ENCODE results near the gene HTR3A.
"Not testable (repeated sequence)": the region's sequence is repeated elsewhere in the genome, so short reads cannot be mapped to it uniquely, and the experiment has no call there.

The HTR3A gene

DNA sequence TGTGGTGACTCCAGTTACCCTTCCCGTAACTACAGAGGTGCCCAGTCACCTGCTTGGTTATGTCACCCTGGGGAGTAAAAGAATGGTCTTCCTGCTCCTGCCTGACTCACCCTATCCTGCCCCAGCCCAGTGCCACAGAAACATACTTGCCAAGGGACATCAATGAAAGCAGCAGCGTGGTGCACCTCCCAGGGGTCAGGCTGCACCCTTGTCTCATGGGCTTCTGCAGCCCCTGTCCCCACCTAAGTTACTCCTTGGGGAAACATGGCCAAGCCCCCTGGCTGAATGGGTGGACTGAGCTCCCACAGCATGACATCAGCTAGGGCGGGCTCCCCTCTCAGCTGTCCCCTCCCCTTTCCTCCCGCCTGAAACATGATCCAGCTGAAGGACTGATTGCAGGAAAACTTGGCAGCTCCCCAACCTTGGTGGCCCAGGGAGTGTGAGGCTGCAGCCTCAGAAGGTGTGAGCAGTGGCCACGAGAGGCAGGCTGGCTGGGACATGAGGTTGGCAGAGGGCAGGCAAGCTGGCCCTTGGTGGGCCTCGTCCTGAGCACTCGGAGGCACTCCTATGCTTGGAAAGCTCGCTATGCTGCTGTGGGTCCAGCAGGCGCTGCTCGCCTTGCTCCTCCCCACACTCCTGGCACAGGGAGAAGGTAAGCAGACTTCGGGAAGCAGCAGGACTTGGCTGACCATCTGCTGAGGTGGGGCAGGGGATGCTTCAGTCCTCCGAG, at the start of gene HTR3A:
Gene HTR3A (plus strand): TSS at position 368 of the 730 bp plus-strand sequence. CDS start 218 bp downstream, at position 586.
- DNase-seq: no peak

DNA sequence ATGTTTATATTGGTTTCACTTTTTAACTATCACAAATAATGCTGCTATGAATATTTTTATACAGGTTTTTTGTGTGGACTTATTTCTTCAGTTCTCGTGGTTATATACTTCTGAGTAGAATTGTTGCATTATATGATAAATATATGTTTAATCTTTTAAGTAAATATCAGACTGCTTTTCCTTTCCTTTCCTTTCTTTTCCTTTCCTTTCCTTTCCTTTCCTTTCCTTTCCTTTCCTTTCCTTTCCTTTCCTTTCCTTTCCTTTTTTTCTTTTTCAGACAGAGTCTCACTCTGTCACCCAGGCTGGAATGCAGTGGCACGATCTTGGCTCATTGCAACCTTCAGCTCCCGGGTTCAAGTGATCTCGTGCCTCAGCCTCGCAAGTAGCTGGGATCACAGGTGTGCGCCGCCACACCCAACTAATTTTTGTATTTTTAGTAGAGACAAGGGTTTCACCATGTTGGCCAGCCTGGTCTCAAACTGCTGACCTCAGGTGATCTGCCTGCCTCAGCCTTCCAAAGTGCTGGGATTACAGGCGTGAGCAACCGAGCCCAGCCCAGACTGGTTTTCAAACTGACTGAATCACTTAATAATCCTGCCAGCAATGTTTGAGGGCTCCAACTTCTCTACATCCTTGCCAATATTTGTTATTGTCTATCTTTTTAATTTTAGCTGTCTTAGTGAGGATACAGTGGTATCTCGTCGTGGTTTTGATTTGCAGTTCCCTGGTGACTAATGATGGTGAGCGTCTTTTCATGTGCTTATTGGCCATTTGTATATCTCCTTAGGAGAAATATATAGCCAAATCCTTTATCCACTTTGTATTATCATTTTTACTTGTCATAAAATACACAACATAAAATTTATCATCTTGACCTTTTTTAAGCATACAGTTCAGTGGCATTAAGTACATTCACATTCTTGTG, 48.4 kb upstream of the HTR3A start:
- DNase-seq: no peak

DNA sequence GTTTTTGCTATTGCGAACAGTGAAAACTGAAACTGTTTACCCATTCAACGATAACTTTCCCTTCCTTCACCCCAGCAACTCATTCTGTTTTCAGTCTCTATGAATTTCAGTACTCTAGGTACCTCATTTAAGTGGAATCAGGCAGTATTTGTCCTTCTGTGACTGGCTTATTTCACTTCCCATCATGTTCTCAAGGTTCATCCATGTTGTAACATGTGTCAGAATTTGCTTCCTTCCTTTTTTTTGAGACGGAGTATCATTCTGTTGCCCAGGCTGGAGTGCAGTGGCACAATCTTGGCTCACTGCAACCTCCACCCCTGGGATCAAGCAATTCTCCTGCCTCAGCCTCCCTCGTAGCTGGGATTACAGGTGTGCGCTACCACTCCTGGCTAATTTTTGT, 46.6 kb upstream of the HTR3A start:
- DNase-seq: no peak

GRCh38 chr11:113932788-113933187, 42.1 kb upstream of the HTR3A start:
- DNase-seq: no peak

DNA sequence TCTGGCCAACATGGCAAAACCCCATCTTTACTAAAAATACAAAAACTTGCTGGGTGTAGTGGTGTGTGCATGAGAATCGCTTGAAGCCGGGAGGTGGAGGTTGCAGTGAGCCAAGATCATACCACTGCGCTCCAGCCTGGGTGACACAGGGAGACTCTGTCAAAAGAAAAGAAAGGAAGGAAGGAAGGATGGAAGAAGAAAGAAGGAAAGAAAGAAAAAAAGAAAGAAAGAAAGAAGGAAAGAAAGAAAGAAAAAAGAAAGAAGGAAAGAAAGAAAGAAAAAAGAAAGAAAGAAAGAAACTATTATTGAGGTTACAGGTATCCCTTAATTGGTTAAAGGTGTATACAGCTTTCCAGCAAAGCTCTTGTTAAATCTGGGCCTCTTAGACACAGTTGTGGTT, 40.7 kb upstream of the HTR3A start:
- DNase-seq: not testable (repeated sequence)

DNA sequence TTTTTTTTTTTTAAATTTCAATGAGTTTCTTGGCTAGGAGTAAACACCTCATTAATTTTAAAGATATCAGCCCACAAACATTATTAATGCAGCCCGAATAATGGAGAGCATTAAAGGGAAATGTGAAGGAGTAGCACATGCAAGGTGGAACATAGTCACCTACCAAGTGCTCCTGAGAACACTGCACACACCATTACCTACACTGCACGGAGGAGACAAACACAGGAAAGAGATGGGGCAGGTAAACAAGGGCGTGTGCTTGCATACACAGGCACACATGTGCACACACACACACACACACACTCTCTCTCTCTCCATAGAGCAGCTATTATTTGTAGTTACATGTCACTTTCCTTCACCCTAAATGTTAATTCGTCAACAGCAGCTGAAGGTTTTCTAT, 40.1 kb upstream of the HTR3A start:
- no peak for DNase-seq

- DNase-seq: no peak
Measured at GRCh38 chr11:113935858-113936257, 39.0 kb upstream of the HTR3A start.

GRCh38 chr11:113937918-113938317, 37.0 kb upstream of the HTR3A start:
- no peak for DNase-seq

DNA sequence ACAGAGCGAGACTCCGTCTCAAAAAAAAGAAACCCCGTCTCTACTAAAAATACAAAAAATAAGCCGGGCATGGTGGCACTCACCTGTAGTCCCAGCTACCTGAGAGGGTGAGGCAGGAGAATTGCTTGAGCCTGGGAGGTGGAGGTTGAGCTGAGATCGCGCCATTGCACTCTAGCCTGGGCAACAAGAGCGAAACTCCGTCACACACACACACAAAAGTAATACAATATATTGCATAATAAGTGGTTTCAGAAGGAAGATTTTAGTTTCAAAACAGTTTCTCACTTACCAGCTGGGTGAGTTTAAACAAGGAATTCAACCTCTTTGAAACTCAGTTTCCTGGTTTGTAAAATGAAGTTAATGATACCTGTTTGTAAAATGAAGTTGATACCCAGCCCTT, 32.7 kb upstream of the HTR3A start:
- DNase-seq: no peak

- DNase-seq: not testable (repeated sequence)
Measured at GRCh38 chr11:113946162-113946561, 28.7 kb upstream of the HTR3A start.

DNA sequence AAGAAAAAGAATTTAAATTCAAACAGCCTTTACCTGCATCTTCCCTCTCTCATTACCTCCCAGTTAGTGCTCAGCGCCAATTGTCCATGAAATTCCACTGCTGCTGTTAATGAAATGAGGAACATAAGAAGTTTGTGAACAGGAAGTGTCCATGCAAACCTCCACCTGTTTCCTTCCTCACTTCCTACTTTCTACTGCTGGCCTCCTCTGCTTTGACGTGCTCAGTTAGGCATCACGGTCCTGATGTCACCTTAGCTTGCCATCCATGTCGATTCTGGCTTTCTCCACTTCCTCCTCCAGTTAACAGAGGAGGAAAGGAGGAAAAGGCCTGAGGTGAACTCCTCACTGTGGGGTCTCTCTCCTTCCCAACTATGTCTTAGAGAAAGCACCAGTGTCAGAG, 26.9 kb upstream of the HTR3A start:
- no peak for DNase-seq

DNA sequence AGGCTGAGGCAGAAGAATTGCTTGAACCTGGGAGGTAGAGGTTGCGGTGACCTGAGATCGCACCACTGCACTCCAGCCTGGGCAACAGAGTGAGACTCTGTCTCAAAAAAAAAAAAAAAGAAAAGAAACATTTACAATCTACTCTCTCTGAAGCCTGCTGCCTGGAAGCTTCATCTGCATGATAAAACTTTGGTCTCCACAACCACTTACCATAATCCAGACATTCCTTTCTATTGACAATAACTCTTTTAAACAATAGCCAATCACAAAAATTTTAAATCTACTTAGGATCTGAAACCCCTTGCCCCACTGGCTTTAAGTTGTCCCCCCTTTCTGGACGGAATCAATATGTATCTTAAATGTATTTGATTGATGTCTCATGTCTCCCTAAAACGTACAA, 25.0 kb upstream of the HTR3A start:
- DNase-seq: no peak

DNA sequence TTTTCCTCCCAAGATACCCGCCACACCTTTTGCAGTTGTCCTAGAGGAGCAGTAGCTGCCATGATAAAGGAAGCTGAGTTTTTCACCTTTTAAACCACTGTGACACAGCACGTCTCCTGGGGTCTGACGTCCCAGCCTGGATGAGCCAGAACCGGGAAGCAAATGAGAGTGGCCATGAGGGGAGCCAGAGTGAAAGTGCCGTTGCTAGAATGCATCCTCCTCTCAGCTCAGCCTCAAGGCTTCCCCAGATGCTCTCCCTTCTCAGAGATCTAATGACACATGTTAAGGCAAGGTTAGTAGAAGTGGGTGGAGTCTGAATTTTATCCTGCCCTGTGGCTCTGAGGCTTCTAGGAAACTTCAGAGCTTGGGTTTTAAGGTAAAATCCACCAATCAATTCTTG, 23.4 kb upstream of the HTR3A start:
- DNase-seq: no peak

GRCh38 chr11:113952070-113952469, 22.8 kb upstream of the HTR3A start:
- no peak for DNase-seq

DNA sequence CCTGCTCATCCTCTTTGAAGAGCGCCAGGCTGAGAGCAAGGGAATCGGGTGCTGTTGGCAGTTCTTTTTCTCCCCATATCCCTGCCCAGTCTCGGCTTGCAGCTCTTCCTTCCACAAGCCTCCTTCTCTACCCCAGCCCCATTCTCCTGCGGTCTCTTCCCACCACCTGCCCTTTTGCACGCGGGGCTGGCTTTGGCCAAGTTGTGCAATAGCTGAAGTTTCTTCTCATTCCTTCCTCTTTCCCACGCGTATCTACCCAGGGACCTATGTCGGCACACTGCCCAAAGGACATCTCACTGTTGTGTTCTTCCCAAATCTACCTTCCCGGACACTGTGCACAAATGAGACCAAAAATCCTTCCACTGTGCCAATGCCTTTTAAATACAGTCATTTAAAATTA, 22.3 kb upstream of the HTR3A start:
- no peak for DNase-seq

- DNase-seq: no peak
Measured at GRCh38 chr11:113954235-113954634, 20.7 kb upstream of the HTR3A start.

DNA sequence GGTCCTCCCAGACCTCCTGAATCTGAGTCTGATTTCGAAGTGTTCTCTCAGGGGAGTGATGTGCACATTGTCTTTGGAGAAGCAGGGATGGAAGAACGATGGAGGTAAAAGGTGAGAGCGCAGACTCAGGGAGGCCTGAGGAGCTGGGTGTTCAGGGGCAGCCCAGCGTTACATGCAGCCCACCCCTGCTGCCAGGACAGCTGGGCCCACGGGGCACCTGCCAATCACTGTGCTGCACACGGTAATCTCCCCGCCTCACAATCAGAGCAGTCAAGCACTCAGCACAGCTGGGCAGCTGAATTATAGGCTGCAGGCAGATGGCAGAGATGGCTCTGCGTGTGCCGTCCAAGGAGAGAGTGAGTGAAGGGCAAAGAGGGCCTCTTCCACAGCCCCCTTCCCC, 17.9 kb upstream of the HTR3A start:
- no peak for DNase-seq

- DNase-seq: no peak
Measured at GRCh38 chr11:113960702-113961330, 14.1 kb upstream of the HTR3A start.

DNA sequence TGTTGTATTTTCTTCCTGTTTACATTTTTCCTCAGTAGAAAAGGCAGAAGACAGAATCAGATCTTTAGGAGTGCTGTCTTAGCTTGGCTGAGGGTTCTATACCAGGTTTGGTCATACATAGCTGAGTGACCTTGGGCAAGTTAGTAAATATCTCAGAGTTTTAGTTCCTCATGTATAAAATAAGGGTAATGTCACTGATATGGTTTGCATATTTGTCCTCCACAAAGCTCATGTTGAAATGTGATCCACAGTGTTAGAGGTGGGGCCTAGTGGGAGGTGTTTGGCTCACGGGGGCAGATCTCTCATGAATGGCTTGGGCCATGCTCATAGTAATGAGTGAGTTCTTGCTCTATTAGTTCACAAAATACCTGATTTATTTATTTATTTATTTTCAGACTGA, 7.5 kb upstream of the HTR3A start:
- no peak for DNase-seq

DNA sequence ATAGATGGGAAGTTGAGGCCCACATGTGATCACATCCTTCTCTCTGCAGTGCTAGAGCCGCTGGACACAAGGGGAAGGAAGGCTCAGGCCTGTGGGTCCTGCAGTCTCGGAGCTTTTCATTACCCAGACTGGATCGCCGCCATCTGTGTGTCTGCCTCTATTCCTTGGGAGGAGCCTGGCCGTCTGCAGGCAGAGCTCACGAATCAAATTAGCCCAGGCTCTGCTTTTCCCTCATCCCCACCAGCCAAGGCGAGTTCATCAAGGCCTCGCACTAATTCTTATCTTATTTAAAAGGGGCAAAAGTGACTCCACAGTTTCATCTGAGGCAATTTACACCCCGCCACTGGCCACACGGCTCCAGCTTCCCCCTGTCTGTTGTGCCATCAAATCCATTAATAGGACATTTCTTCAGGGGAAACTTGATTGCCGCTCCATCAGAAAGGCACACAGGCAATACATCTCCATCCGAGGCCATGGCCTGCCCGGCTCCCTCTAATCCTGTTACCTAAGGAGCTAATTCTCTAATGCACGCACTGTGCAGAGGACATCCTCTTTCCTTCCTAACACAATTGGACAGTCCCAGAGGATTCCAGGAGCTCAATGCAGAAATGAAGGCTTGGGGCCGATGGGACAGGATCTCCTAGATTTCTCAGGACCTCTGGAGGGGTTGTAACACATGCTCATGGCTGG, 3.3 kb upstream of the HTR3A start:
- DNase-seq: no peak

- no peak for DNase-seq
Measured at GRCh38 chr11:113977071-113977490, 2.2 kb downstream of the HTR3A start.

- no peak for DNase-seq
Measured at GRCh38 chr11:113977701-113978100, 2.8 kb downstream of the HTR3A start.

DNA sequence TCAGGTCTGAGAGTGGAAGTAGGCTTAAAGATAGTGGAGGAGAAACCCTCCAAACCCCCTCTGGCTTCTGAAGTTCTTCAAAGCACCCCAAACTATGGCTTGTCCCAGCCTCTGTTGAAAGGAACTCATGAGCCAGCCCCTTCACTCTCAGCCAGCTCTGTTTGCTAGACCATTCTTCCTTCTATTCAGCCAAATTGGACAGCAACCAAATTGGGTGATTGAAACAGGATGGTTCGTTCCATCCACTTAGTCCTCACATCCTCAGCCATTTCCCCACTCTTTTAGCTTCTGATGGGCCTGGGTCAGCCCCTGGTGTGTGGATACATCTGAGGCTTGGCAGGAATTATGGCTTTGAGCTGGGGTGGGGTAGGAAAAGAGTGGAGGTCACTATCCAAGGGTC, 4.5 kb downstream of the HTR3A start:
- DNase-seq: no peak

Measured in NCI-H226 (cell line).